ENCODE data around the gene OR4Q3.
"Not testable (repeated sequence)": the region's sequence is repeated elsewhere in the genome, so short reads cannot be mapped to it uniquely, and the experiment has no call there.

DNA sequence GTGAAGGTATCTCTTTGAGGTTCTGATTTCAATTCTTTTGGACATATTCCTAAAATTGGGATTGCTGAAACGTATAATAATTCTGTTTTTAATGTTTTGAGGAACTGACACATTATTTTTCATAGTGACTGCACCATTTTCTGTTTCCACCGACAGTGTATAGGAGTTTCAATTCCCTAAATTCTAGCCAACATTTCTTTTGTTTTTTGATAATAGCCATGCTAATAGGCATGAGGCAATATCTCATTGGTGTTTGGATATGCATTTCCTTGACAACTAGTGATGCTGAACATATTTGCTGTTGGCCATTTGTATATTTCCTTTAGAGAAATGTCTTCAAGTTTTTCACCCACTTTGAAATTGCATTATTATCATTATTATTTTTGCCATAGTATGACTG, 29.1 kb downstream of the OR4Q3 start:
- TF ChIP-seq, protein P1, sequence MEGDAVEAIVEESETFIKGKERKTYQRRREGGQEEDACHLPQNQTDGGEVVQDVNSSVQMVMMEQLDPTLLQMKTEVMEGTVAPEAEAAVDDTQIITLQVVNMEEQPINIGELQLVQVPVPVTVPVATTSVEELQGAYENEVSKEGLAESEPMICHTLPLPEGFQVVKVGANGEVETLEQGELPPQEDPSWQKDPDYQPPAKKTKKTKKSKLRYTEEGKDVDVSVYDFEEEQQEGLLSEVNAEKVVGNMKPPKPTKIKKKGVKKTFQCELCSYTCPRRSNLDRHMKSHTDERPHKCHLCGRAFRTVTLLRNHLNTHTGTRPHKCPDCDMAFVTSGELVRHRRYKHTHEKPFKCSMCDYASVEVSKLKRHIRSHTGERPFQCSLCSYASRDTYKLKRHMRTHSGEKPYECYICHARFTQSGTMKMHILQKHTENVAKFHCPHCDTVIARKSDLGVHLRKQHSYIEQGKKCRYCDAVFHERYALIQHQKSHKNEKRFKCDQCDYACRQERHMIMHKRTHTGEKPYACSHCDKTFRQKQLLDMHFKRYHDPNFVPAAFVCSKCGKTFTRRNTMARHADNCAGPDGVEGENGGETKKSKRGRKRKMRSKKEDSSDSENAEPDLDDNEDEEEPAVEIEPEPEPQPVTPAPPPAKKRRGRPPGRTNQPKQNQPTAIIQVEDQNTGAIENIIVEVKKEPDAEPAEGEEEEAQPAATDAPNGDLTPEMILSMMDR (optimal IDR thresholded peaks at IDR 0.05 in 1 of 3, IDR thresholded peaks at IDR 0.05 in 1 of 3, conservative IDR thresholded peaks at IDR 0.05 in 1 of 3; ENCODE audit: extremely low read depth in 1 of 3, insufficient read depth in 2 of 3, low read length in 3 of 3), result not testable (repeated sequence)
- TF ChIP-seq EZH2 (IDR thresholded peaks at IDR 0.05; ENCODE audit: low read length), result not testable (repeated sequence)

Data from keratinocyte (primary cell).